Ishikawa (cell line): Measurements from ENCODE around the gene PARD3.

ENCODE experiments used
- CEBPB ChIP-seq: IDR thresholded peaks from 2 replicates; pipeline ENCODE4 v1.6.1; 2012
- CREB1 ChIP-seq: IDR thresholded peaks from 2 replicates; pipeline ENCODE4 v1.6.1; 2012; ENCODE audit warnings: low read depth
- EGR1 ChIP-seq: IDR thresholded peaks from 2 replicates; pipeline ENCODE4 v1.6.1; 2012
- EP300 ChIP-seq: IDR thresholded peaks from 2 replicates; pipeline ENCODE4 v1.6.1; 2012; ENCODE audit warnings: borderline replicate concordance
- FOXM1 ChIP-seq: IDR thresholded peaks from 2 replicates; pipeline ENCODE4 v1.6.1; 2012; ENCODE audit warnings: low read depth, borderline replicate concordance
- MAX ChIP-seq: IDR thresholded peaks from 2 replicates; pipeline ENCODE4 v1.6.1; 2012
- NFIC ChIP-seq: IDR thresholded peaks from 2 replicates; pipeline ENCODE4 v1.6.1; 2012
- RAD21 ChIP-seq: IDR thresholded peaks from 2 replicates; pipeline ENCODE4 v1.6.1; 2012; ENCODE audit warnings: low read depth
- REST ChIP-seq: IDR thresholded peaks from 2 replicates; pipeline ENCODE4 v1.6.1; 2012; ENCODE audit warnings: low read depth, mild to moderate bottlenecking
- TAF1 ChIP-seq: IDR thresholded peaks from 2 replicates; pipeline ENCODE4 v1.6.1; 2012; ENCODE audit warnings: low read depth, mild to moderate bottlenecking
- TCF12 ChIP-seq: IDR thresholded peaks from 2 replicates; pipeline ENCODE4 v1.6.1; 2012; ENCODE audit warnings: low read depth
- TEAD4 ChIP-seq: IDR thresholded peaks from 2 replicates; pipeline ENCODE4 v1.6.1; 2012
- YY1 ChIP-seq: IDR thresholded peaks from 2 replicates; pipeline ENCODE4 v1.6.1; 2012; ENCODE audit warnings: low read depth
- ZBTB7A ChIP-seq: IDR thresholded peaks from 2 replicates; pipeline ENCODE4 v1.6.1; 2012; ENCODE audit warnings: low read depth
- TF ChIP-seq, protein P1 (sequence below): IDR thresholded peaks from 2 replicates; pipeline ENCODE4 v1.6.1; 2012

PARD3 gene

DNA sequence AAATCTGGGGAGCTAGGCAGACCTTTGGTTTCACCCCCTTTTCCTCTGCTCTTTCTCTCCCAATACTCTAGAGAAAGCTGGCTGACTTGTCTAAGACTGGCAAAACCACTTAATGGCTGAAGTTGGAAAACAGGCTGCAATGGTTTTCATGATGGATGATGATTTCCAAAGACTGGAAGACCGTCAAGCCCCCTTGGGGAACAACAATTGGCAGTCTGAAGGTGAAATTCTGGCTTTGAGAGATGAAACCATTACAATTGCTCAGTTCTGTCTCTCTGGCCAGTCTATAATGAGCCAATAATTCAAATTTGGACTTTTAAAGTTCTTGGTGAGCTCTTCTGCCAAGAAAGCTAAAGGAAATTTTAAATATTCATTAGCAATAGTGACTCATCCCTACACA lies 680.5 kb downstream of the PARD3 start:
- no peak for TF ChIP-seq ZBTB7A
- TF ChIP-seq EP300 = no peak
- no peak for TF ChIP-seq YY1
- no peak for TF ChIP-seq MAX
- TF ChIP-seq FOXM1 = no peak
- TF ChIP-seq CREB1 = no peak
- TF ChIP-seq CEBPB = no peak
- no peak for TF ChIP-seq TEAD4
- TF ChIP-seq EGR1 = no peak
- no peak for TF ChIP-seq REST
- no peak for TF ChIP-seq RAD21
- TF ChIP-seq NFIC = no peak
- no peak for TF ChIP-seq TAF1
- TF ChIP-seq, protein P1, sequence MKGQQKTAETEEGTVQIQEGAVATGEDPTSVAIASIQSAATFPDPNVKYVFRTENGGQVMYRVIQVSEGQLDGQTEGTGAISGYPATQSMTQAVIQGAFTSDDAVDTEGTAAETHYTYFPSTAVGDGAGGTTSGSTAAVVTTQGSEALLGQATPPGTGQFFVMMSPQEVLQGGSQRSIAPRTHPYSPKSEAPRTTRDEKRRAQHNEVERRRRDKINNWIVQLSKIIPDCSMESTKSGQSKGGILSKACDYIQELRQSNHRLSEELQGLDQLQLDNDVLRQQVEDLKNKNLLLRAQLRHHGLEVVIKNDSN = no peak
- TF ChIP-seq TCF12 = no peak

- TF ChIP-seq REST = no peak
- TF ChIP-seq MAX = no peak
- TF ChIP-seq, protein P1 = no peak
- TF ChIP-seq EGR1 = no peak
- TF ChIP-seq TCF12 = no peak
- no peak for TF ChIP-seq CREB1
- TF ChIP-seq EP300 = no peak
- no peak for TF ChIP-seq FOXM1
- no peak for TF ChIP-seq NFIC
- no peak for TF ChIP-seq ZBTB7A
- no peak for TF ChIP-seq CEBPB
- no peak for TF ChIP-seq TEAD4
- no peak for TF ChIP-seq RAD21
- no peak for TF ChIP-seq TAF1
- TF ChIP-seq YY1 = no peak
Measured at GRCh38 chr10:34133406-34133805, 681.7 kb downstream of the PARD3 start.

DNA sequence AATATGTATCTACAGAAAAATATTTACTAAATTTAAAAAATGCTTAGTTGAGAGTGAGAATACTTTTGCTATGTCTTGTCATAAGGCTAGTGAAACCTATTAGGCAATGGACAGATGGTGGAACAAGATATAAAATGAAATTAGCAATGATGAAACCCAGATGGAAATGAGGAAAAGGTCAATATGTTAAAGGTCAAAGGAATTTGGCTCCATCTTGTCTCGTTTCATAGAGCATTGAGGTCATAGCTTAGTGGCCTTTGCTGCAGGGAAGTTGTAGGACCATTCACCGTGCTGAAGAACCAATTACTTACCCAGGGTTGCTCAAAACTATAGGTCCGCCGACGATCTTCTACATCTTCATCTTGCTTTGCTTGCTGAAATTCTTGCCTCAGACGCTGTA lies 683.9 kb downstream of the PARD3 start:
- TF ChIP-seq FOXM1 (no peak), NFIC (no peak), TEAD4 (no peak), TCF12 (no peak), CREB1 (no peak), YY1 (no peak), EP300 (no peak), ZBTB7A (no peak), CEBPB (no peak), EGR1 (no peak), TAF1 (no peak), RAD21 (no peak), REST (no peak), MAX (no peak)
- TF ChIP-seq, protein P1 = no peak

DNA sequence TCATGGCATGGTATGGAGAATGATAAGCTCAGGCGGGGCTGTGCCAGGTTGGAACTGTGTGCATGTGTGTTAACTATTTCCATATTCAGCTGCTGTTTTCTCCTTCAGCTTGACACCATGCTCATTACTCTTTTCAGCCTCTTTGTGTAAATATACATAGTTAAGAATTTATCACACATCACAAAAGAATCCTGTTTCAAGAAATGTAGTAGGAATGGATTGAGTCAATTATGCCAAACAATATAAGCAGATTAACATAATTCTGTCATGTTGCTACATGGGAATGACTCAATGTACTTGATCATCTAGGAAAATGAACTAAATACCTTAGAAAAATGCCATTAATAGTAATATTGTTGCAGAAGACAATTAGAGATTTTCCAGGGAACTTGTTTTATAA lies 687.4 kb downstream of the PARD3 start:
- TF ChIP-seq CREB1 (no peak), TCF12 (no peak), YY1 (no peak), EP300 (no peak), ZBTB7A (no peak), CEBPB (no peak), TEAD4 (no peak), EGR1 (no peak), FOXM1 (no peak), MAX (no peak), RAD21 (no peak), NFIC (no peak), TAF1 (no peak), REST (no peak)
- TF ChIP-seq, protein P1 = no peak
